NOMO-1 treated with DMSO at 0.1 percent for 48 hours (cell line): ENCODE measurements around the gene CPSF6.
"Not testable (repeated sequence)": the region's sequence is repeated elsewhere in the genome, so short reads cannot be mapped to it uniquely, and the experiment has no call there.

Source experiments
- DNase-seq: peaks from one replicate; lab custom pipeline; 2025; ENCODE audit not compliant: unreplicated experiment; lab: John Stamatoyannopoulos, UW

The CPSF6 gene

DNA sequence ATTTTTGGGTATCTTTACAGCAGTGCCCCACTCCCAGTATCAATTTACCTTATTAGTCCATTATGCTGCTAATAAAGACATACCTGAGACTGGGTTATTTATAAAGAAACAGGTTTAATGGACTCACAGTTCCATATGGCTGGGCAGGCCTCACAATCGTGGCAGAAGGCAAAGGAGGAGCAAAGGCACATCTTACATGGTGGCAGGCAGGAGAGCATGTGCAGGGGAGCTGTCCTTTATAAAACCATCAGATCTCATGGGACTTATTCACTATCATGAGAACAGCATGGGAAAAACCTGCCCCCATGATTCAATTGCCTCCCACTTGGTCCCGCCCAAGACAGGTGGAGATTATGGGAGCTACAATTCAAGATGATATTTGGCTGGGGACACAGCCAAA, 77.9 kb downstream of the CPSF6 start:
- not testable (repeated sequence) for DNase-seq

DNA sequence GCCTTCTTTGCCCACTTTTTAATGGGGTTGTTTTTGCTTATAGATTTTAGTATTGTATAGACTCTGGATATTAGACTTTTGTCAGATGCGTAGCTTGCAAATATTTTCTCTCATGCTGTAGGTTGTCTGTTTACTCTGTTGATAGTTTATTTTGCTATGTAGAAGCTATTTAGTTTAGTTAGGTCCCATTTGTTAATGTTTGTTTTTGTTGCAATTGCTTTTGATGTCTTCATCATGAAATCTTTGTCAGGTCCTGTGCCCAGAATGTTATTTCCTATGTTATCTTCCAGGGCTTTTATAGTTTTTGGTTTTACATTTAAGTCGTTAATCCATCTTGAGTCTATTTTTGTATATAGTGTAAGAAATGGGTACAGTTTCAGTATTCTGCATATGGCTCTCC, 78.9 kb downstream of the CPSF6 start:
- no peak for DNase-seq

DNA sequence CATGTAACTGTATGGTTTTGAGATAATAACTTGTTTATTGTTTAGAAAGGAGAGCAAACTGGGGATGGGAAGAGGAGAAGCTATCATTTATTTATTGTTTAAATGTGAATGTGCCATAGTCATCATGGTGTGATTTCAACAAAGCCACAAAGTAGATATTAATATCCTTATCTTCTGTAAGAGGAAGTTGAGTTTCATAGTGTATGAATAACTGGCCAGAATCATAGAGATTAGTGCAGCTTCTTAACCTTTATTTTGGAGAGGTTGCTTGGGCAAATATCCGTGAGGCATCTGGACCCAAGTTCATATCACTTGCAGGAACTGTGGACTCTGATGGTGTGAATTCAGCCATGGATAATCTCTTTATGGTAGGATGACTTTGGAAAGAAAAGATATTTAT, 82.0 kb downstream of the CPSF6 start:
- DNase-seq, result peak; percentile 80
